ENCODE results near the gene GCH1. TPM values are rescaled to one million over a fixed set of nuclear protein-coding genes. Genes with fewer than 3 reads are reported as not detected.

Gene GCH1
- total RNA-seq, 1 experiment from 2014 or later, result 16.7 TPM

DNA sequence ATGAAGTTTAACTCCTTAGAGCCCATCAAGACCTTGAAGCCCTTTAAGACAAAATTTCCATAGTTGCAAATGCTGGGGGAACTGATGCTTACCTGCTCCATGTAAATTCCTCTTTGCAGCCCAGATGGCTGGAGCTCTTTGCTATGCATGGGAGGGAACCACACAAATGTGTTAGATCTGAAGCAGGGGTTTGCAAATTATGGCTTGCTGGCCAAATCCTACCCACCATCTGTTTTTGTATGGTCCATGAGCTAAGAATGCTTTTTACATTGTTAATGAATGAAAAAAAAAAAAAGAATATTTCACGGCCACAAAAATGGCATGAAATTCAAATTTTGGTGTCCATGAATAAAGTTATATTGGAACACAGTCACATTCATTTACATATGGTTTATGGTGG, 74.6 kb downstream of the GCH1 start:
- peaks cover 0 to 11% of the 10 kb centered on the region in 2 experiments; a peak in 1 of 4 replicates for H3K9me3 ChIP-seq (ENCODE audit: control insufficient read depth in 1 of 2, insufficient read depth in 1 of 2, low read depth in 1 of 2, low read length in 2 of 2)
- CTCF ChIA-PET, result no interaction called here
- DNase-seq (ENCODE audit: low read depth, low spot score), result no peak
- no peak overlapping the region for H2AFZ ChIP-seq (ENCODE audit: low read depth, low read length, poor library complexity, severe bottlenecking)
- no peak overlapping the region for H3K9ac ChIP-seq (ENCODE audit: low read length)
- H3K27me3 ChIP-seq (ENCODE audit: insufficient read depth, low read length), result no peaks in the 10 kb centered on the region
- ATAC-seq, result no peak
- POLR2A ChIA-PET, result no interaction called here
- no peaks in the 10 kb centered on the region for H3K9me2 ChIP-seq (ENCODE audit: insufficient read depth)
- no peaks in the 10 kb centered on the region for H3K79me2 ChIP-seq (ENCODE audit: insufficient read depth, low read length)
- H3K4me1 ChIP-seq (ENCODE audit: control insufficient read depth in 1 of 2, insufficient read depth in 2 of 2, low read length in 2 of 2), result no peaks in the 10 kb centered on the region
- intact Hi-C loops (cut with micrococcal nuclease), result no loop called here
- H4K20me1 ChIP-seq (ENCODE audit: insufficient read depth), result no peaks in the 10 kb centered on the region
- RAD21 ChIA-PET (ENCODE audit: low non-redundant PET in 1 of 2, low total read pairs in 2 of 2, uncharacterized antibody in 2 of 2, unreplicated experiment in 2 of 2), result no interaction called here
- no peak overlapping the region for H3K4me2 ChIP-seq (ENCODE audit: low read length)
- TF ChIP-seq, protein P1, sequence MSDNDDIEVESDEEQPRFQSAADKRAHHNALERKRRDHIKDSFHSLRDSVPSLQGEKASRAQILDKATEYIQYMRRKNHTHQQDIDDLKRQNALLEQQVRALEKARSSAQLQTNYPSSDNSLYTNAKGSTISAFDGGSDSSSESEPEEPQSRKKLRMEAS (IDR thresholded peaks at IDR 0.05), result no peak
- TF ChIP-seq RAD21 (IDR thresholded peaks at IDR 0.05; ENCODE audit: low read depth), result no peak
- no peak for TF ChIP-seq TCF7L2 (IDR thresholded peaks at IDR 0.05; ENCODE audit: borderline replicate concordance, extremely low read depth, insufficient read depth, insufficient read length)
- no peak for TF ChIP-seq SRF (IDR thresholded peaks at IDR 0.05; ENCODE audit: low read depth)
- TF ChIP-seq SIN3A (IDR thresholded peaks at IDR 0.05; ENCODE audit: low read depth), result no peak
- TF ChIP-seq FOSL1 (IDR thresholded peaks at IDR 0.05; ENCODE audit: low read depth), result no peak
- TF ChIP-seq POLR2AphosphoS5 (IDR thresholded peaks at IDR 0.05; ENCODE audit: low read depth, low read length), result no peak
- no peak for TF ChIP-seq ELF1 (IDR thresholded peaks at IDR 0.05; ENCODE audit: borderline replicate concordance, low read depth)
- TF ChIP-seq EZH2 (IDR thresholded peaks at IDR 0.05), result no peak
- no peak for TF ChIP-seq ZFX (IDR thresholded peaks at IDR 0.05)
- TF ChIP-seq SP1 (IDR thresholded peaks at IDR 0.05; ENCODE audit: low read depth), result no peak
- TF ChIP-seq CEBPB (IDR thresholded peaks at IDR 0.05; ENCODE audit: low read depth), result no peak
- no peak for TF ChIP-seq EGR1 (IDR thresholded peaks at IDR 0.05; ENCODE audit: low read depth)
- no peak overlapping the region for H3K27ac ChIP-seq (ENCODE audit: low read depth, low read length)
- H3K4me3 ChIP-seq (replicated peaks in 1 of 2; ENCODE audit: low read depth in 1 of 2, low read length in 2 of 2), result no peak overlapping the region
- no TSS peak for BruUV-seq (replicated peaks)
- no peaks in the 10 kb centered on the region for H3K36me3 ChIP-seq (ENCODE audit: control insufficient read depth in 1 of 2, insufficient read depth in 2 of 2, low read length in 2 of 2)
